Neural cell (in vitro differentiated cells): Measurements from ENCODE around the gene FXYD6.

Experiments
- EP300 ChIP-seq: fragments of 450-650 bp; conservative IDR thresholded peaks from 2 replicates; pipeline ENCODE4 v1.6.1; 2014; ENCODE audit warnings: antibody characterized with exemption, mild to moderate bottlenecking, moderate library complexity; ENCODE audit not compliant: poor library complexity, severe bottlenecking
- EZH2 ChIP-seq: fragments of 200-600, 300-800 bp; shearing (Covaris generic), sonication (generic); IDR thresholded peaks from 2 replicates; pipeline ENCODE4 v1.6.1; 2014; ENCODE audit warnings: antibody characterized with exemption, low read length, borderline replicate concordance, mild to moderate bottlenecking; ENCODE audit not compliant: insufficient read depth, poor library complexity, severe bottlenecking
- POLR2AphosphoS5 ChIP-seq: IDR thresholded peaks from 2 replicates; pipeline ENCODE4 v1.6.1; 2012
- RAD21 ChIP-seq: fragments of 450-650 bp; conservative IDR thresholded peaks from 2 replicates; pipeline ENCODE4 v1.6.1; 2014; ENCODE audit warnings: antibody characterized with exemption, mild to moderate bottlenecking, moderate library complexity
- TAF1 ChIP-seq: IDR thresholded peaks from 2 replicates; pipeline ENCODE4 v1.6.1; 2012; ENCODE audit warnings: low read depth
- TF ChIP-seq, protein P1 (sequence below): fragments of 450-650 bp; IDR thresholded peaks from 2 replicates; pipeline ENCODE4 v1.5.1; 2014; ENCODE audit warnings: antibody characterized with exemption, mild to moderate bottlenecking, moderate library complexity; ENCODE audit not compliant: poor library complexity, severe bottlenecking
- TF ChIP-seq, protein P2 (sequence below): IDR thresholded peaks from 2 replicates; pipeline ENCODE4 v1.6.1; 2012; ENCODE audit warnings: borderline replicate concordance

DNA sequence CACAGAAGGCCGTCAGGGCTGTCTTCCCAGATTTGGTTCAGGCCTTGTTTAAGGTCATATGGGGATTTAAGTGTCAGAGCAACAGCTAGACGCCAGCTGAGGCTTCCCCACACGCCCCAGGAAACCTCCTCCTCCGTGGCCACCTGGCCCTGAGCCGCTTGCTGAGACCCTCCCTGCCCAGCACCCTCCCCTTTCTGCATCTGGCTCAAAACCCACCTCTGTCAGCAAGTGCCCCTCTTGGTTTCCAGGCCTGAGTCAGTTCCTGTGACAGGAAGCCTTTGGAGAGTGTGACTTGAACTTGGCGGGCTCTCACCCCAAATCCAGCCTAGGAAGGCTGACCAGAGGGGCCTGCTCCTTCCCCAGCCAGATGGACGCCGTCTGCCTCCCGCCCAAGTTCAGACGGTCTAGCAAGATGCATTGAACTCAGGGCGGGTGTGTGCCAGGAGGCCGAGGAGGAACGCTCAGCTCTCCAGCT, 52.5 kb downstream of the FXYD6 start:
- no peak for TF ChIP-seq RAD21
- TF ChIP-seq, protein P1, sequence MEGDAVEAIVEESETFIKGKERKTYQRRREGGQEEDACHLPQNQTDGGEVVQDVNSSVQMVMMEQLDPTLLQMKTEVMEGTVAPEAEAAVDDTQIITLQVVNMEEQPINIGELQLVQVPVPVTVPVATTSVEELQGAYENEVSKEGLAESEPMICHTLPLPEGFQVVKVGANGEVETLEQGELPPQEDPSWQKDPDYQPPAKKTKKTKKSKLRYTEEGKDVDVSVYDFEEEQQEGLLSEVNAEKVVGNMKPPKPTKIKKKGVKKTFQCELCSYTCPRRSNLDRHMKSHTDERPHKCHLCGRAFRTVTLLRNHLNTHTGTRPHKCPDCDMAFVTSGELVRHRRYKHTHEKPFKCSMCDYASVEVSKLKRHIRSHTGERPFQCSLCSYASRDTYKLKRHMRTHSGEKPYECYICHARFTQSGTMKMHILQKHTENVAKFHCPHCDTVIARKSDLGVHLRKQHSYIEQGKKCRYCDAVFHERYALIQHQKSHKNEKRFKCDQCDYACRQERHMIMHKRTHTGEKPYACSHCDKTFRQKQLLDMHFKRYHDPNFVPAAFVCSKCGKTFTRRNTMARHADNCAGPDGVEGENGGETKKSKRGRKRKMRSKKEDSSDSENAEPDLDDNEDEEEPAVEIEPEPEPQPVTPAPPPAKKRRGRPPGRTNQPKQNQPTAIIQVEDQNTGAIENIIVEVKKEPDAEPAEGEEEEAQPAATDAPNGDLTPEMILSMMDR = no peak
- no peak for TF ChIP-seq EZH2
- TF ChIP-seq, protein P2, sequence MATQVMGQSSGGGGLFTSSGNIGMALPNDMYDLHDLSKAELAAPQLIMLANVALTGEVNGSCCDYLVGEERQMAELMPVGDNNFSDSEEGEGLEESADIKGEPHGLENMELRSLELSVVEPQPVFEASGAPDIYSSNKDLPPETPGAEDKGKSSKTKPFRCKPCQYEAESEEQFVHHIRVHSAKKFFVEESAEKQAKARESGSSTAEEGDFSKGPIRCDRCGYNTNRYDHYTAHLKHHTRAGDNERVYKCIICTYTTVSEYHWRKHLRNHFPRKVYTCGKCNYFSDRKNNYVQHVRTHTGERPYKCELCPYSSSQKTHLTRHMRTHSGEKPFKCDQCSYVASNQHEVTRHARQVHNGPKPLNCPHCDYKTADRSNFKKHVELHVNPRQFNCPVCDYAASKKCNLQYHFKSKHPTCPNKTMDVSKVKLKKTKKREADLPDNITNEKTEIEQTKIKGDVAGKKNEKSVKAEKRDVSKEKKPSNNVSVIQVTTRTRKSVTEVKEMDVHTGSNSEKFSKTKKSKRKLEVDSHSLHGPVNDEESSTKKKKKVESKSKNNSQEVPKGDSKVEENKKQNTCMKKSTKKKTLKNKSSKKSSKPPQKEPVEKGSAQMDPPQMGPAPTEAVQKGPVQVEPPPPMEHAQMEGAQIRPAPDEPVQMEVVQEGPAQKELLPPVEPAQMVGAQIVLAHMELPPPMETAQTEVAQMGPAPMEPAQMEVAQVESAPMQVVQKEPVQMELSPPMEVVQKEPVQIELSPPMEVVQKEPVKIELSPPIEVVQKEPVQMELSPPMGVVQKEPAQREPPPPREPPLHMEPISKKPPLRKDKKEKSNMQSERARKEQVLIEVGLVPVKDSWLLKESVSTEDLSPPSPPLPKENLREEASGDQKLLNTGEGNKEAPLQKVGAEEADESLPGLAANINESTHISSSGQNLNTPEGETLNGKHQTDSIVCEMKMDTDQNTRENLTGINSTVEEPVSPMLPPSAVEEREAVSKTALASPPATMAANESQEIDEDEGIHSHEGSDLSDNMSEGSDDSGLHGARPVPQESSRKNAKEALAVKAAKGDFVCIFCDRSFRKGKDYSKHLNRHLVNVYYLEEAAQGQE = no peak
- no peak for TF ChIP-seq EP300
- no peak for TF ChIP-seq POLR2AphosphoS5
- no peak for TF ChIP-seq TAF1
